Activated T-cell treated with anti-CD3 and anti-CD28 coated beads for 1 hour (primary cell): Measurements from ENCODE around the gene TNRC6A.
"Not testable (repeated sequence)": the region's sequence is repeated elsewhere in the genome, so short reads cannot be mapped to it uniquely, and the experiment has no call there.

ENCODE experiments used
- DNase-seq: peaks from one replicate; pipeline ENCODE4 v3.0.0-alpha.2; 2020; ENCODE audit warnings: low read depth

Gene TNRC6A

GRCh38 chr16:24758373-24758772 lies 28.9 kb downstream of the TNRC6A start:
- DNase-seq = no peak

GRCh38 chr16:24759006-24759405 lies 29.6 kb downstream of the TNRC6A start:
- no peak for DNase-seq

- no peak for DNase-seq
Measured at GRCh38 chr16:24761526-24761925, 32.1 kb downstream of the TNRC6A start.

DNA sequence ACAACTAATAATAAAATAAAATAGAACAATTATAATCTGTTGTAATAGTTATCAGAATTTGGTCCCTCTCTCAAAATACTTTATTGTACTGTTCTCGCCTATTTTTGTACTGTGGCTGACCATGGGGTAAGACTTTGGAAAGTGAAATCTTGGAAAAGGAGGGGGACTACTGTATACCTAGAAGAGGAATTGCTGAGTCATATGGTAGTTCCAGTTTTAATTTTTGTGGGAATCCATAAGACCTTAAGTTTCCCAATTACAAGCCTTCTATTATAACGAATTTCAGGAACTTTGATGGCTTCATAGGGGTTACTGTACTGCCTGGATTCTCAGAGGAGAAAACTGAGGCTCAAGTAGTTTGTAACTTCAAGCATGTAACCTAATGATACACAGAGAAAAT lies 35.5 kb downstream of the TNRC6A start:
- no peak for DNase-seq

DNA sequence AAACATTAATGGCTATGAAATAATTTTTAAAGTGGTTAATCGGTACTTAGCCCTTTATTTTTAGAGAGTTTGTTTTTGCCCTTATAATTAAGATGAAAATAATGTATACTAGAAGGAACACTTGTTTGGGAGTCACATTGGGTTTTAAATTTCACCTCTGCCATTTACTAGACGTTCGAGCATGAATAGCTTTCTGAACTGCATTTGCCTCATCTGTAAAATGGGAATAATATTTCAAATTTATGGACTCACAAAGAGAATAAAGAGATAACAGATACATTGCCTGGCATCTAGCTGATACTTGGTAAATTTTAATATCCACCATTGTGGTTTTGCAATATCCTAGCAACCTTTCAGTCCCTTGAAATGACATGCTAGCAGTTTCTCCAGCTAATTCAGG lies 36.6 kb downstream of the TNRC6A start:
- DNase-seq = no peak

- DNase-seq = no peak
Measured at GRCh38 chr16:24769806-24770205, 40.4 kb downstream of the TNRC6A start.

DNA sequence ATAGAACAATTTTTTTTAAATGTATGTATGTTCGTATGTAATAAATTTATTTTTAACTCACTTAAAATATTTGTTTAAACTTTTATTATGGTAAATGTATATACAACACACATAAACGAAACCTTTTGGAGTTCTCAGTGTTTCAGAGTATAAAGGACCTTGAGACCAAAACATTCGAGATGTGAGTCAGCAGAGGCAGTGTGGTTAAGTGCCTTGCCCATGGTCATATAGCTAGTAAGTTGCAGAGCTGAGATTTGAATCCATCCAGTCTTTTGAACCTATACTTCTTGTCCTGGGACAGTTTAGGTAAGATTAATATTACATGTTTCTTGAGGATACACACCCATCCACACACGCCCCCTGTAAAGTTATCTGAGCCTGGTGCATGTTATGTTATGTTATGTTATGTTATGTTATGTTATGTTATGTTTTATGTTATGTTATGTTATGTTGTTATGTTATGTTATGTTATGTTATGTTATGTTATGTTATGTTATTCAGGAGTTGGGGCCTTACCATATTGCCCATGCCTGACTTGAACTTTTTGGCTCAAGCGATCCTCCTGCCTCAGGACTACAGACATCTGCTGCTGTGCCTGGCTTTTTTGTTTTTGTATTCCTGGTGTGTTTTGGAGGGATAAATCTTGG lies 41.8 kb downstream of the TNRC6A start:
- DNase-seq = no peak

DNA sequence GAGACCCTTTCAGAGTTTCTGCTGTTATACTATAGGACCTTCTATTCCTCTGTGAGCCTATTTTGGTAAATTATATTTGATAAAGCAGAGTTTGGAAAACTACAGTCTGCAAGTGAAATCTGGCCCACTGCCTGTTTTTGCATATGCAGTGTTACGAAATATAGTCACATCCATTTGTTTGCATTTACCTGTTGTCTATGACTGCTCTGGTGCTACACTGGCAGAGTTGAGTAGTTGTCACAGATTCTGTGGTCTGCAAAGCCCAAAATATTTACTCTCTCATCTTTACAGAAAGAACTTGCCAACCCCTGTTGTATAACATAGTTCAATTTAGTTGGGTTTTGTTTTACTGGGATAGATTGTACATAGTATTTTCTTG lies 42.3 kb downstream of the TNRC6A start:
- no peak for DNase-seq

- no peak for DNase-seq
Measured at GRCh38 chr16:24773771-24774427, 44.4 kb downstream of the TNRC6A start.

GRCh38 chr16:24774510-24774909 lies 45.1 kb downstream of the TNRC6A start:
- DNase-seq = no peak

GRCh38 chr16:24775455-24775854 lies 46.0 kb downstream of the TNRC6A start:
- no peak for DNase-seq

DNA sequence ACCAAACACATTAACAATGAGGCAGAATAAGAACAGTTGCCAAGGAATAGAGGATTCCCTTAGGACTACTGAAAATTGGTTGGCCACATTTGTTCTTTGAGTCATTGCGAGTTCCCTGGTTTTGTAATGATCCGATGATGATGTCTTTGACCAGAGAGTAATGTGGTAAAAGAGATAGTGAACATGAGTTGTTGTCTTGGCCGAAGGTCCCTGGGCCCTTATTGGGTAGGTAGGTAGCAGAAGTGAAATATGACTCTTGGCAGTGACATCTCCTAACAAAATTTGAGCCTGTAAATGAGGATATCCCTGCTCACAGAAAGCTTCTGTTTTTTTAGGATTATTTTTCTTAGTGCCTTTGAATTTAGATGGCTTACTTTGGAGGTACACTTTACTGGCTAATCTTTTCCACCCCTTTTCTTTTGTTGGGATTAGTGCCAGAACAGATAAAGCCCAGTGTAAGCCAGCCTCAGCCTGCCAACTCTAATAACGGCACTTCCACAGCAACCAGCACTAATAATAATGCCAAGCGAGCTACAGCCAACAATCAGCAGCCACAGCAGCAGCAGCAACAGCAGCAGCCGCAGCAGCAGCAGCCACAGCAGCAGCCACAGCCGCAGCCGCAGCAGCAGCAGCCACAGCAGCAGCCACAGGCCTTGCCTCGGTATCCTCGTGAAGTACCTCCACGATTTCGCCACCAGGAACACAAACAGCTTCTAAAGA lies 47.2 kb downstream of the TNRC6A start:
- no peak for DNase-seq

DNA sequence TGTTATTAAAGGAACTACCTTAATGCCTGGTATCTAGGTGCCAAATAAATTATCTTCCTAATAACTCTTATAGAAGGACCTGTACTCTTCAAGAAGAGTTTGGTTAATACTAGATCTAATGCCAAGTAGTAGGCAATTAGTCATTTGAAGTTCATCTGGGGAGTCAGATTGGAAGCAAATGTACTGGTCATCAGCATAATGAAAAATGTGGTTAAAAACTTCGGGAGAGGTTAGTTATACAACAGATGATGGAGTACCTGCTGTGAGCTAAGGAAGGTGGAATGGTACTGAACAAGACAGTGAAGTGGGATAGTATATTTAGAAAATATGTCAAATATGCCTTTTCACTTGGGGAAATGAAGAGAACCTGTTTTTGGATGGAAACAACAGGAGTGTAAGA lies 49.2 kb downstream of the TNRC6A start:
- DNase-seq = no peak

- no peak for DNase-seq
Measured at GRCh38 chr16:24781256-24781655, 51.8 kb downstream of the TNRC6A start.

GRCh38 chr16:24784121-24784520 lies 54.7 kb downstream of the TNRC6A start:
- no peak for DNase-seq

- no peak for DNase-seq
Measured at GRCh38 chr16:24789881-24790280, 60.4 kb downstream of the TNRC6A start.

DNA sequence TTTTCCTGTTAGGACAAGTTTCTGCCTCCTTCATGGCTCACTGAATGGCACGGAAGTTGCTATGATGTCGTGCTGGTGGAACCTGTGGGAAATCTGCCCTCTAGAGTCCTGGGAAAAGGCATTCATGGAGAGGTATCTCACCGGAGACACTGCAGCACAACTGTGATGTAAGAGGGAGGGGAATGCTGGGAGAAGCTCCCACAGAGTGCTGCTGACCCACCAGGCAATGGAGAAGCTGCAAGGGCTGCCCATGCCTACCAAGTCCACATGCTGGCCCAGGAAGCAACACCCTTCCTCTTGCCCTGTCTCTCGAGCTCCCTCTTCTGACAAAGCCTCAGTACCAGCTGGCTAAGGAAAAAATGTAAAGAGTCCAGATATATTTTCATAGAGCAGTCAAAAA lies 71.1 kb downstream of the TNRC6A start:
- no peak for DNase-seq

DNA sequence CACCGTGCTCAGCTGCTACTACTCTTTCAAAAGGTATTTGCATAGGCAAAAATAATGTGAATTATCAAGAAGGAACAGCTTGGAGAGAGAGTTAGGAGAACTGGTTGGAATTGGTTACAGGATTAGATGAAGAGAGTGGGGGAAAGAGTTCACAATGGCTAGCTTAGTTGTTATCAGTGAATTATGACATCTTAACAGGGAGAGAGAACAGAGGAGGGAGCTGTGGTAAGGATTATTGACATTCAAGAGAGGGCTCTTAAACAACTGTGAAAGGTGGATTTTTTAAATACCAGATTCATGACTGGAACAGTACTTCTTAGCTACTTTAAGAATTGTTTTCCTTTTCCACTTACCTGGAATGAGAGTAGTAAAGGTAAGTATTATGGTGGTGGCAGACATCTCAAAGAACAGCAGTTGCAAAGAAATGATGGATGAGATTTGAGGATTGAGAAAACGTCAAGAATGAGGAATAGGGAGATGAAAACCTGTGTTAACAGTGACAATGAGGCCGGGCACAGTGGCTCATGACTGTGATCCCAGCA lies 72.4 kb downstream of the TNRC6A start:
- no peak for DNase-seq

DNA sequence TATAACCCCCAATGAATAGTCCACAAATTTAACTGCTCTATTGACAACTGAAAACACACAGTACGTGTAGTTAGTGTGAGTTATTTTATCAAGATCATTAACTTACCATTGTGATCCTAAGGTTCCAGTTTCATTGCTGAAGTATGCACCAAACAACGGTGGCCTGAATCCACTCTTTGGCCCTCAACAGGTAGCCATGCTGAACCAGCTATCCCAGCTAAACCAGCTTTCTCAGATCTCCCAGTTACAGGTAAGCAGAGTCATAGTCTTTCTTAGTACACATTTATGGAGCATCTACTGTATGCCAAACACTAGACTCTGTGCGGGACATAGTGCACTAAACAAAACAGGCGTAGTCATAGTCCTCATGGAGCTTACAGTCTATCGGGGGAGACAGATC lies 76.0 kb downstream of the TNRC6A start:
- no peak for DNase-seq

GRCh38 chr16:24807301-24807700 lies 77.8 kb downstream of the TNRC6A start:
- no peak for DNase-seq

DNA sequence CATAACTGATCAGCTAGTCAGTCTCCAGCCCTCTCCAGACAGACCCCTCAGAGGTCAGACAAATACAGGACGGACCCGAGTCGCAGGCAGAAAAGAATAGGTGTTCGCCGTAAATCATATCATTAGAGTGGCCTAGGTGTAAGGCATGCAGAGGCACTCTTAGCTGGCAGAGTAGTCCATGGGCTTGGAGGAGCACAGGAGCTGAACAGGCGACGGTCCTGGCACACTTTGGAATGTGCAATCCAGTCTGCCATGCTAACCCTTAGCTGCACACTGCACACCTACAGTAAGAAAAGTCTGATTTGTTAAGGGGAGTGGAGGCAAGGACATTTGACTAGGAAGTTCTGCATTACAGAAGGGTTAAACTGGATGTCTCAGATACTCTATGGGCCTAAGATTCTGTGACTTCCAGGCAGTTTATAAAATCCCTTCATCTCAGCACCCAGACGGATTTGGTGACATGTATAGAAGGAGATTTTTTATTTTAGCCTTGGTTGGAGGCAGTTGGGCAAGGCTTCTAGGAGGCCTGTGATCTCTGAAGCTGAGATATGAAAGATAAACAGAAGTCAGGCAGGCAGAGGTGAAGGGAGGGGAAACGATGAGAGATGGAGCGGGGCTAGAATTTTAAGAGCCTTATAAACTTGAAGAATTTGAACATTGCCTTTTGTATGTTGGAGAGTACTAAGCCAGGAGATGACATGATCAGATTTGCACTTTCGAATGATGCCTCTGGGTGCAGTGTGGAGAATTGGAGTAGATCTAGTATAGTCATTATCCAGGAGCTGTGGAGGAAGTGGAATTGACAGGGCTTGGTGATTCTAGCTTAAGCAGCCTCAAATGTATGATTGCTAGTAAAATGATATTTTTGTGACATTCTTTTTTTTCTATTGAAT lies 81.7 kb downstream of the TNRC6A start:
- no peak for DNase-seq

- DNase-seq = not testable (repeated sequence)
Measured at GRCh38 chr16:24812813-24813212, 83.4 kb downstream of the TNRC6A start.
